DND-41 (cell line): ENCODE results near the gene STX16.

Experiments used
- ATAC-seq: fragments of 200-7000 bp; cut with Tn5 transposase; 3 replicates; pipeline ENCODE4 v1.9.1; 2021; ENCODE audit warnings: low read depth; ENCODE audit not compliant: insufficient read depth
- DNase-seq: peaks from one replicate; pipeline ENCODE4 v3.0.0-alpha.2; 2020
- H2AFZ ChIP-seq: 2 replicates; pipeline ENCODE4 v1.6.0; 2012; ENCODE audit warnings: low read depth, low read length
- H3K27ac ChIP-seq: 2 replicates; pipeline ENCODE4 v1.5.1; 2012; ENCODE audit warnings: low read length, inconsistent platforms
- H3K27me3 ChIP-seq: fragments of 200-600 bp; sonication (generic); 2 replicates; pipeline ENCODE4 v1.6.0; 2012; ENCODE audit warnings: low read length, mild to moderate bottlenecking, inconsistent platforms; ENCODE audit not compliant: insufficient read depth, poor library complexity
- H3K36me3 ChIP-seq: 2 replicates; pipeline ENCODE4 v1.5.1; 2012; ENCODE audit warnings: low read length, inconsistent platforms; ENCODE audit not compliant: insufficient read depth
- H3K4me1 ChIP-seq: 2 replicates; pipeline ENCODE4 v1.5.1; 2012; ENCODE audit warnings: mild to moderate bottlenecking, low read length; ENCODE audit not compliant: insufficient read depth
- H3K4me2 ChIP-seq: 2 replicates; pipeline ENCODE4 v1.6.0; 2012; ENCODE audit warnings: mild to moderate bottlenecking, moderate library complexity, low read length, inconsistent platforms; ENCODE audit not compliant: insufficient read depth
- H3K4me3 ChIP-seq, 2 experiments: fragments of 200-600 bp in 1 of 2; shearing (Covaris generic) in 1 of 2; 2 replicates each; pipeline ENCODE4 v1.5.1; 2012 to 2016; ENCODE audit warnings: inconsistent platforms in 2 of 2, low read length in 2 of 2, mild to moderate bottlenecking in 2 of 2, low read depth in 1 of 2, moderate library complexity in 1 of 2
- H3K79me2 ChIP-seq: 2 replicates; pipeline ENCODE4 v1.6.0; 2012; ENCODE audit warnings: low read length, inconsistent platforms; ENCODE audit not compliant: insufficient read depth
- H3K9ac ChIP-seq: 2 replicates; pipeline ENCODE4 v1.6.0; 2012; ENCODE audit warnings: low read depth, mild to moderate bottlenecking, inconsistent platforms, low read length, moderate library complexity
- H3K9me3 ChIP-seq: 2 replicates; pipeline ENCODE4 v1.5.1; 2012; ENCODE audit warnings: low read length, moderate library complexity, mild to moderate bottlenecking, inconsistent platforms; ENCODE audit not compliant: insufficient read depth, severe bottlenecking
- H4K20me1 ChIP-seq: 2 replicates; pipeline ENCODE4 v1.6.0; 2012; ENCODE audit warnings: low read length; ENCODE audit not compliant: insufficient read depth
- EZH2 ChIP-seq: IDR thresholded peaks from 3 replicates; pipeline ENCODE4 v1.6.1; 2012; ENCODE audit warnings: borderline replicate concordance, low read depth, mild to moderate bottlenecking, moderate library complexity, low read length, inconsistent platforms; ENCODE audit not compliant: severe bottlenecking
- TF ChIP-seq, protein P1 (sequence below): IDR thresholded peaks from 2 replicates; pipeline ENCODE4 v1.5.1; 2012; ENCODE audit warnings: borderline replicate concordance, low read length, moderate library complexity, mild to moderate bottlenecking; ENCODE audit not compliant: poor library complexity, severe bottlenecking; ENCODE audit errors: extremely low read depth

The STX16 gene

DNA sequence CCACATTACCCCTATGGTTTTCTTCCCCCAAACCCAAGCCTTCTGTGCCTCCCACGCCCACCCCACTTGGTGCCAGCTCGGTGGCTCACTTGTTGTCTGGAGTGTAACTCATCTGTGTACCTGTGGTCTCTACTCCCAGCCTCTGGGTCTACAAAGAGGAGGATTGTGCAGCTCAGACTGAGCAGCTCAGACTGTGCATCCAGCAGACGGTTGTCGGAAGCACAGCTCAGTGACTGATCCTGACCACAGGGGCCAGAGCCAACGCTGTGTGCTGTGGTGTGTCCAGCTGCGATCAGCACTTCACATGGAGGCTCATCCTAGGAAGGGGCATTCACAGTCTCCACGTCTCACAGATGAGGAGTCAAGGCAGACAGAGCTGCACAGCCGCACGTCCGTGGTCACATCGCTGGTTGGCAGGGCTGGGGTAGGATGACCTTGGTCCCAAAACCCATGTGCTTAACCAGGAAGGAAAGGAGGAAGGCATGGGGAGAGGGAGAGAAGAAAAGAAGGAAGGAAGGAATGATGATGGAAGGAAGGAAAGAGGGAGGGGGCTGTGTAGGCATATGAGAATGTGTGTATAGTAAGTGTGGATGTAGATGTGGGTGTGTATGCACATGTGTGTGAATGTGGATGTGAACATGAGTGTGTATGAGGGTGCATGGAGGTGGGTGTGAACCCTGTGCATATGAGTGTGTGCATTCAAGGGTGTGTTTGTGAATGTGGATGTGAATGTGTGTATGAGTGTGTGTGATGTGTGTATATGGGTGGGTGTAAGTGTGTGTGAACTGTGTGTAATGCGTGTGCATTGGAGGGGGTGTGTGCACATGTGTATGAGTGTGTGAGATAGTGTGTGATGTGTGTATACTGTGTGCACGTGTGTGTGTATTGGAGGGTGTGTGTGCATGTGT is 28.2 kb upstream of the STX16 start:
- TF ChIP-seq, protein P1, sequence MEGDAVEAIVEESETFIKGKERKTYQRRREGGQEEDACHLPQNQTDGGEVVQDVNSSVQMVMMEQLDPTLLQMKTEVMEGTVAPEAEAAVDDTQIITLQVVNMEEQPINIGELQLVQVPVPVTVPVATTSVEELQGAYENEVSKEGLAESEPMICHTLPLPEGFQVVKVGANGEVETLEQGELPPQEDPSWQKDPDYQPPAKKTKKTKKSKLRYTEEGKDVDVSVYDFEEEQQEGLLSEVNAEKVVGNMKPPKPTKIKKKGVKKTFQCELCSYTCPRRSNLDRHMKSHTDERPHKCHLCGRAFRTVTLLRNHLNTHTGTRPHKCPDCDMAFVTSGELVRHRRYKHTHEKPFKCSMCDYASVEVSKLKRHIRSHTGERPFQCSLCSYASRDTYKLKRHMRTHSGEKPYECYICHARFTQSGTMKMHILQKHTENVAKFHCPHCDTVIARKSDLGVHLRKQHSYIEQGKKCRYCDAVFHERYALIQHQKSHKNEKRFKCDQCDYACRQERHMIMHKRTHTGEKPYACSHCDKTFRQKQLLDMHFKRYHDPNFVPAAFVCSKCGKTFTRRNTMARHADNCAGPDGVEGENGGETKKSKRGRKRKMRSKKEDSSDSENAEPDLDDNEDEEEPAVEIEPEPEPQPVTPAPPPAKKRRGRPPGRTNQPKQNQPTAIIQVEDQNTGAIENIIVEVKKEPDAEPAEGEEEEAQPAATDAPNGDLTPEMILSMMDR: no peak
- no peak for TF ChIP-seq EZH2
- no peak overlapping the region for H3K4me3 ChIP-seq
- no peak overlapping the region for H3K9ac ChIP-seq
- H2AFZ ChIP-seq: no peak overlapping the region
- H3K27me3 ChIP-seq: no peaks in the 10 kb centered on the region
- ATAC-seq: no peak
- no peaks in the 10 kb centered on the region for H3K4me1 ChIP-seq
- H3K79me2 ChIP-seq: no peaks in the 10 kb centered on the region
- DNase-seq: no peak
- no peak overlapping the region for H3K27ac ChIP-seq
- no peaks in the 10 kb centered on the region for H3K36me3 ChIP-seq
- H4K20me1 ChIP-seq: no peaks in the 10 kb centered on the region
- H3K4me2 ChIP-seq: no peak overlapping the region
- no peaks in the 10 kb centered on the region for H3K9me3 ChIP-seq

DNA sequence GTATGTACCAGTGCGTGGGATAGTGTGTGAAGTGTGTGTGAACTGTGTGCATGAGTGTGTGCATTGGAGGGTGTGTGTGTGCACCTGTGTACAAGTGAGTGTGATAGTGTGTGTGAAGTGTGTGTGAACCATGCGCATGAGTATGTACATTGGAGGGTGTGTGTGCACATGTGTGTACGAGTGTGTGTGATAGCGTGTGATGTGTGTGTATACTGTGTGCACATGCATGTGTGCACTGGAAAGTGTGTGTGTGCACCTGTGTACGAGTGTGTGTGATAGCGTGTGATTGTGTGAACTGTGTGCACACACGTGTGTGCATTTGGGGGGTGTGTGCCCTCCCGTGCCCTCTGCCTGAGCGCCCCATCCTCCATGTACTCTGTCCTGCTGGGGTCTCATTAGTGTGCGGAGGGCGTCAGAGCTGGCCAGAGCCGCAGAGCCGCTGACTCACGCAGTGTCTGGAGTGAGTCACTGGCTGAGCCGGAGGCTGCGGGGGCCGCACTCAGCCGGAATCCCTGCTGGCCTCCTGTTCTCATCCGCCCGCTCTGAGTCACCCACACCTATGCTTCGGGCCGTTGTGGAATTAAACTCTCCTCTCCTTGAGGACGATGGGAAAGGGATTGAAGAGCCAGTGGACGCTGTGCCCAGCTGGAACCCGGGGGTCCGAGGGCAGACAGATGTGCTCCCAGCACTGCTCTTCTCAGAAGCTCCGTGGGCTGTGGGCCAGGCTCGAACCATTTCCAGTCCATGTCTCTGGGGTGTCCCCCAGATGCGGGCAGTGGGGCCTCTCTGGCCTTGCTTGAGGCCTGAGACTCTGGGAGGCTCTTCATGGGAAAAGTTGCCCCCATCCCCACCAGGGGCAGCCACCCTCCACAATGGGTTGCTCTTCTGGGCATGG is 27.3 kb upstream of the STX16 start:
- Histone ChIP-seq H3K27ac (no peak overlapping the region), H3K79me2 (no peaks in the 10 kb centered on the region), H3K4me2 (no peak overlapping the region), H2AFZ (no peak overlapping the region), H3K4me3 (no peak overlapping the region), H3K27me3 (no peaks in the 10 kb centered on the region), H3K9ac (no peak overlapping the region), H3K4me1 (no peaks in the 10 kb centered on the region), H3K9me3 (no peaks in the 10 kb centered on the region), H3K36me3 (no peaks in the 10 kb centered on the region), H4K20me1 (no peaks in the 10 kb centered on the region)
- no peak for TF ChIP-seq EZH2
- TF ChIP-seq, protein P1: no peak
- DNase-seq (no peak), ATAC-seq (no peak)

DNA sequence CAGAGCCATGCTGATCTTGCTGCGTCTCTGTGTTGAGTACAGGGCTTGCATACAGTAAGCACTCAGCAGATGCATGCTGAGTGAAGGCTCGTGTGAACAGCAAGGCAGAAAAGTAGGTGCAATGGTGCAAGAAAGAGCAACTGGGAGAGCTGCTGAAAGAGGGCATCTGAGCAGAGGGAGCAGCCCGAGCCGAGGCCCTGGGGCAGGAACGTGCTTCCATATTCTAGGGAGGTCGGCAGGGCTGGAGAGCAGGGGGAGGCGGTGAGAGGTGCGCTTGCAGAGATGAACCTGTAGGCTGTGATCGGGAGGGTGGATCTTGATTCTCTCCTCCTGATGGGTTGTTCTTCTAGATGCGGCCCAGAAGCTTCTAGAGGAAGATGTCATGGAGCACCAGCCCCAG is 26.4 kb upstream of the STX16 start:
- Histone ChIP-seq H2AFZ (no peak overlapping the region), H3K79me2 (no peaks in the 10 kb centered on the region), H3K27ac (no peak overlapping the region), H3K4me1 (no peaks in the 10 kb centered on the region), H3K27me3 (no peaks in the 10 kb centered on the region), H3K36me3 (no peaks in the 10 kb centered on the region), H3K9me3 (no peaks in the 10 kb centered on the region), H3K9ac (no peak overlapping the region), H3K4me3 (no peak overlapping the region), H3K4me2 (no peak overlapping the region), H4K20me1 (no peaks in the 10 kb centered on the region)
- TF ChIP-seq, protein P1: no peak
- no peak for TF ChIP-seq EZH2
- ATAC-seq: no peak
- DNase-seq: no peak
